Ascending aorta (tissue), 2 donors: ENCODE data around the gene GABRB2. TPM values are rescaled to one million over a fixed set of nuclear protein-coding genes. Genes with fewer than 3 reads are reported as not detected.
"Not testable (repeated sequence)": the region's sequence is repeated elsewhere in the genome, so short reads cannot be mapped to it uniquely, and the experiment has no call there.

Experiments
- DNase-seq, 2 donors: peaks; one replicate each; pipeline ENCODE4 v3.0.0-alpha.2; 2019; ENCODE audit warnings: low spot score in 2 of 2
- H3K27ac ChIP-seq, 2 donors: fragments of 200-600 bp; sonication (generic); one replicate each; pipeline ENCODE4 v1.5.1; 2016 to 2017; ENCODE audit warnings: mild to moderate bottlenecking in 1 of 2
- H3K27me3 ChIP-seq: fragments of 200-600 bp; sonication (generic); one replicate; pipeline ENCODE4 v1.5.1; 2017
- H3K36me3 ChIP-seq, 2 donors: fragments of 200-600 bp; sonication (generic); one replicate each; pipeline ENCODE4 v1.5.1; 2016
- H3K4me1 ChIP-seq, 2 donors: fragments of 200-600 bp; sonication (generic); one replicate each; pipeline ENCODE4 v1.5.1; 2016 to 2017; ENCODE audit warnings: mild to moderate bottlenecking in 1 of 2
- H3K4me3 ChIP-seq, 2 donors: fragments of 200-600 bp; sonication (generic); one replicate each; pipeline ENCODE4 v1.5.1; 2016 to 2017; ENCODE audit warnings: mild to moderate bottlenecking in 1 of 2
- H3K9me3 ChIP-seq, 2 donors: fragments of 200-600 bp; sonication (generic); one replicate each; pipeline ENCODE4 v1.5.1; 2016
- intact Hi-C: fragments of 100-400 bp; cut with DNase I; formaldehyde crosslinking; loops from one replicate; pipeline ENCODE4 v1.15.1; 2023
- total RNA-seq: library from RNA; depleted of rRNA; stranded (reverse); fragments of >200 nt; gene quantifications from one replicate; pipeline ENCODE4 v1.1.0, GENCODE V29; 2016
- TF ChIP-seq, protein P1 (sequence below), 3 experiments: fragments of 200-600 bp in 2 of 3; fragments of 450-650 bp in 1 of 3; sonication (generic) in 2 of 3; IDR thresholded peaks; one replicate each; pipeline ENCODE4 v1.5.1; 2016 to 2019; ENCODE audit warnings: antibody characterized with exemption in 3 of 3, mild to moderate bottlenecking in 1 of 3, moderate library complexity in 1 of 3

Gene GABRB2
- total RNA-seq, 1 donor from 2014 or later: 0.21 TPM

DNA sequence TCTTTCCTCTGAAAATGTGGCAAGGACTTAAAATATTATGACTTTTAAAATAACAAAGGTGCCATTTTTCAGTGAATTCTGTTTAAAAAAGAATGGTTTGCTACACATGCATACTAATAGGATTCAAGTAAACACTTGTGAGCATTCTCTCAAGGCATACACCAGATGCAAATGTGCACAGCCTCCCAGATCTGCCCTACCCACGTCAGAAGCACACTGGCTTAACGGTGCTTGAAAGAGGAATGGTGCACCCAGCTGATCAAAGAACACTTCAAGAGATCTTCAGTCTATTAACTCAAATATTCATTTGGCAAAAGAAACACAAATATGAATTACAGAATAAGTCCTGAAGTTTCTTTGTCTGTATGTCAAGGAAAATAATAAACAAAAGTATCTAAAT is 15.8 kb downstream of the GABRB2 start:
- TF ChIP-seq, protein P1, sequence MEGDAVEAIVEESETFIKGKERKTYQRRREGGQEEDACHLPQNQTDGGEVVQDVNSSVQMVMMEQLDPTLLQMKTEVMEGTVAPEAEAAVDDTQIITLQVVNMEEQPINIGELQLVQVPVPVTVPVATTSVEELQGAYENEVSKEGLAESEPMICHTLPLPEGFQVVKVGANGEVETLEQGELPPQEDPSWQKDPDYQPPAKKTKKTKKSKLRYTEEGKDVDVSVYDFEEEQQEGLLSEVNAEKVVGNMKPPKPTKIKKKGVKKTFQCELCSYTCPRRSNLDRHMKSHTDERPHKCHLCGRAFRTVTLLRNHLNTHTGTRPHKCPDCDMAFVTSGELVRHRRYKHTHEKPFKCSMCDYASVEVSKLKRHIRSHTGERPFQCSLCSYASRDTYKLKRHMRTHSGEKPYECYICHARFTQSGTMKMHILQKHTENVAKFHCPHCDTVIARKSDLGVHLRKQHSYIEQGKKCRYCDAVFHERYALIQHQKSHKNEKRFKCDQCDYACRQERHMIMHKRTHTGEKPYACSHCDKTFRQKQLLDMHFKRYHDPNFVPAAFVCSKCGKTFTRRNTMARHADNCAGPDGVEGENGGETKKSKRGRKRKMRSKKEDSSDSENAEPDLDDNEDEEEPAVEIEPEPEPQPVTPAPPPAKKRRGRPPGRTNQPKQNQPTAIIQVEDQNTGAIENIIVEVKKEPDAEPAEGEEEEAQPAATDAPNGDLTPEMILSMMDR (IDR thresholded peaks at IDR 0.05): no peak
- Histone ChIP-seq H3K4me1 (no peaks in the 10 kb centered on the region), H3K4me3 (no peak overlapping the region), H3K36me3 (no peaks in the 10 kb centered on the region), H3K27ac (no peak overlapping the region), H3K9me3 (no peaks in the 10 kb centered on the region), H3K27me3 (no peaks in the 10 kb centered on the region)
- no peak for DNase-seq
- intact Hi-C loops: no loop called here

DNA sequence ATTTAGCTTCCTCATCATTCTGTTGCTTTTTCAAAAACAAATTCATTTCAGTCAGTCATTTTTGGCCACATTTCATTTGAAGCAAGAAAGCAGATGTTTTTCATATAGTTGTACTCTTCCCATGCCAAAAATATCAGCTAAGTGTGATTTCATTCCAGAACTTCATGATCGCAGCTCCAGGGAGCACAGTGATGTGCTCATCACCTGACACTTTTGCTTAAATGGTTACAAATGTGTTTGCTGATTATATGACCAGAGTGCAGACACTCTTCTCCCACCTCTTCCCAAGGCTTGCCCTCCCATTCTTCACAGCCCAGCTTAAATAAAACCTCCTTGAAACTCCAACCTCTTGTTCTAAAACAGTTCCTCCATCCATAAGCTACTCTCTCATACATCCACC is 32.6 kb downstream of the GABRB2 start:
- Histone ChIP-seq H3K9me3 (no peaks in the 10 kb centered on the region), H3K27ac (no peak overlapping the region), H3K36me3 (no peaks in the 10 kb centered on the region), H3K27me3 (no peaks in the 10 kb centered on the region), H3K4me3 (no peak overlapping the region), H3K4me1 (no peaks in the 10 kb centered on the region)
- TF ChIP-seq, protein P1 (IDR thresholded peaks at IDR 0.05): no peak
- intact Hi-C loops: no loop called here
- DNase-seq: no peak

DNA sequence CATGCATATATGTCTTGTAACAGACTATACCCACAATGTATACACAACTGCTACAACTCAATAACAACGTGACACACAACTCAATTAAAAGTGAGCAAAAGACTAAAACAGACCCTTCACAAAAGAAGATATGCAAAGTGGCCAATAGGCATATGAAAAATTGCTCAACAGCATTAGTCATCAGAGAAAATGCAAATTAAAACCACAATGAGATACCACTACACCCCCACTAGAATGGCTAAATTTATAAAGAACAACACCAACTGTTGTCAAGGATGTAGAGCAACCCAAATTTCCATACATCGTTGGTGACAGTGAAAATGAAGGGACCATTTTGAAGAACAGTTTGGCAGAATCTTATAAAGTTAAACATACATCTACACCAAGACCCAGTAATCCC is 38.9 kb downstream of the GABRB2 start:
- H3K9me3 ChIP-seq: no peaks in the 10 kb centered on the region
- DNase-seq: no peak
- intact Hi-C loops: no loop called here
- no peaks in the 10 kb centered on the region for H3K27me3 ChIP-seq
- H3K4me3 ChIP-seq: no peak overlapping the region
- no peaks in the 10 kb centered on the region for H3K36me3 ChIP-seq
- TF ChIP-seq, protein P1 (IDR thresholded peaks at IDR 0.05): no peak
- H3K4me1 ChIP-seq: no peaks in the 10 kb centered on the region
- H3K27ac ChIP-seq: no peak overlapping the region

DNA sequence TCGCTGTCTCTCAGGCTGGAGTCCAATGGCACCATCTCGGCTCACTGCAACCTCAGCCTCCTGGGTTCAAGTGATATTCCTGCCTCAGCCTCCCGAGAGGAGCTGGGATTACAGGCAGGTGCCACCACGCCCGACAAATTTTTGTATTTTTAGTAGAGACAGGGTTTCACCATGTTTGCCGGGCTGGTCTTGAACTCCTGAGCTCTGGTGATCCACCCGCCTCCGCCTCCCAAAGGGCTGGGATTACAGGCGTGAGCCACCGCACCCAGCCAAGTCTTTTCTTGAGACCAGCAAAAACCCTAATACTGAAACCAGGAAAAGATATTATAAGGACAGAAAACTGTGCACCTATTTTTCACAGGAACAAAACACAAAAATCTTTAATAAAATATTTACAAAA is 41.4 kb downstream of the GABRB2 start:
- H3K27ac ChIP-seq, H3K4me1 ChIP-seq, H3K4me3 ChIP-seq, H3K27me3 ChIP-seq, H3K9me3 ChIP-seq, DNase-seq, intact Hi-C loops, H3K36me3 ChIP-seq: not testable (repeated sequence)

DNA sequence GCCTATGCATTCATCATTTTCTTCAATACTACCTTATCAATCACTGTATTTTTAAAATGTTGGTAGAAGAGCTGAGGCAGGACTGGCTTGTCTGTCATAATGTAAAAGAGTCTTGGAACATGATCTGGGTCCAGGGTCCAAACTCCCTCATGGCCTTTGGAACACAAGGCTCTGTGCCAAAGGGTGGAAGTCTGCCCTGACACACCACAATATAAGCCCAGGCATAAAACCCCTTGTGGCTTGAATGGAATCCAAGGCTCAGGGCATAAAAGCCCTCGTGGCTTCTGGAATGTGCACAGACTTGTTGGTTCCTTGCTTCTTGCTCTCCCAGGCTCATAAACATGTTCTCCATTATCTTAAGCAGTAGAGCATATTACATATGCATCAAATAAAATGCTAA is 48.0 kb downstream of the GABRB2 start:
- intact Hi-C loops: no loop called here
- H3K36me3 ChIP-seq: no peaks in the 10 kb centered on the region
- no peaks in the 10 kb centered on the region for H3K27me3 ChIP-seq
- H3K4me1 ChIP-seq: no peaks in the 10 kb centered on the region
- H3K27ac ChIP-seq: no peak overlapping the region
- TF ChIP-seq, protein P1 (IDR thresholded peaks at IDR 0.05): no peak
- DNase-seq: no peak
- H3K9me3 ChIP-seq: peaks cover 0 to 5% of the 10 kb centered on the region in 2 donors
- H3K4me3 ChIP-seq: no peak overlapping the region

DNA sequence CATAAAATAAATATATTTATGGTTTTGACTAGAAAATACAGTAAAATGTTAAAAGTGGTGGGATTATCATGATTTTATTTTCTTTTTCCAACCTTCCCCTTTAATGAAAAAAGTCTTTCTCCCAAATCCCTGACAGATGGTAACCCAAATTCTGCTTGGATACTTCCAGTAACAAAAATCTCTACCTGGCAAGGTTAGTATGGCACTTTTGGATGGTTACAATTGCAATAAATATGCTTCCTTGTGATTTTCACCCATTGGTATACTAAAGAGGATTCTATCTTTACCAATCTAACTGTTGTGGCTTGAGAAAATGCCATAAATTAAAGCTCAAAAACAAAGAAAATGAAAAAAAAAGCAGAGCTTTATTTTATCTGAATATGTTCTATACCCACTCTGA is 62.8 kb downstream of the GABRB2 start:
- H3K4me1 ChIP-seq: no peaks in the 10 kb centered on the region
- intact Hi-C loops: no loop called here
- no peak overlapping the region for H3K4me3 ChIP-seq
- no peaks in the 10 kb centered on the region for H3K36me3 ChIP-seq
- TF ChIP-seq, protein P1 (IDR thresholded peaks at IDR 0.05): no peak
- H3K27me3 ChIP-seq: no peaks in the 10 kb centered on the region
- no peaks in the 10 kb centered on the region for H3K9me3 ChIP-seq
- H3K27ac ChIP-seq: no peak overlapping the region
- DNase-seq: no peak
